Measurements from ENCODE around the gene CAMSAP2.
A peak's percentile ranks its signal among the peaks of the same experiment; 100 is the strongest.
"Not testable (repeated sequence)": the region's sequence is repeated elsewhere in the genome, so short reads cannot be mapped to it uniquely, and the experiment has no call there.

Gene CAMSAP2

DNA sequence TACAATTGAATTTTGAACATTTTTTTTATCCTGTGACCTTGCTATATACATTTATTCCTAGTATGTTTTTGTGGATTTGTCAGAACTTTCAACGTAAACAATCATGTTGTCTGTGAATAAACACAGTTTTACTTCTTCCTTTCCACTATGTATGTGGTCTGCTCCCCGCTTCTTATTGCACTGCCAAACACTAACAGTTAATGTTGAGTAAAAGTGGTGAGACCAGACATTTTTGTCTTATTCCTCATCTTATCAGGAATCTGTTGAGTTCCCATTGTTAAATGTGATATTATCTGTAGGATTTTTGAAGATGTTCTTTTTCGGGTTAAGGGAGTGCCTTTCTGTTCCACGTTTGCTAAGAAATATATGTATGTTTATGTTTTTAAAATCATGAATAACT is 45.9 kb downstream of the CAMSAP2 start:
- DNase-seq (ENCODE audit: low read depth): no peak

DNA sequence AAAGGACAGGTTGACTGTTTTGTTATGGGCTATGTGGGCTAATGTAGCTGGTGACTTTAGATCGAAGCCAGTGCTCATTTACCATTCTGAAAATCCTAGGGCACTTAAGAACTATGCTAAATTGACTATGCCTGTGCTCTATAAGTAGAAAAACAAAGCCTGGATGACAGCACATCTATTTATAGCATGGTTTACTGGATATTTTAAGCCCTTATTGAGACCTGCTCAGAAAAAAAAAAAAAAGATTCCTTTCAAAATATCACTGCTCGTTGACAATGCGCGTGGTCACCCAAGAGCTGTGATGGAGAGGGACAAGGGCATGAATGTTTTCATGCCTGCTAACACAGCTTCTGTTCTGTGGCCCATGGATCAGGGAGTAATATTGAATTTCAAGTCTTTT is 48.1 kb downstream of the CAMSAP2 start:
- no peak for DNase-seq (ENCODE audit: low read depth)

- DNase-seq (ENCODE audit: low read depth): no peak
Observed at GRCh38 chr1:200787896-200788387, 49.2 kb downstream of the CAMSAP2 start.

- not testable (repeated sequence) for DNase-seq (ENCODE audit: low read depth)
Observed at GRCh38 chr1:200791012-200791411, 52.3 kb downstream of the CAMSAP2 start.

DNA sequence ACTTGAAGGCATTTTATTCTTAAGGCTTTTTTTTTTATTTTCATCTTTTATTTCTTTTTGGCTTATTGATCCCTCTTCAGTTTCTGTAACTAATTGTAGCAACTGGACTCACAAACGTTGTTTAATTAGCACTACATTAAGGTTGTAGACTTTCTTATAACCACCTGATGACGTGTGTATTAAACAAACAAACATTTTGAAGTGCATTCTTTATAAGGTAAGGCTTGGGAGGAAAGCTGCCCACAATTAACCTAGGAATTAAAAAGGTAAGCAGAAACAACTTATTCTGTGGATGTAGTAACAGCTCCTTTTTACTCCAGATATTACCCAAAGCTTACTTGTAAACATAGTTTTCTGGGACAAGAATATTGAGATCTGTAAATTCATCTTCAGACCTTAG is 55.0 kb downstream of the CAMSAP2 start:
- no peak for DNase-seq (ENCODE audit: low read depth)

DNA sequence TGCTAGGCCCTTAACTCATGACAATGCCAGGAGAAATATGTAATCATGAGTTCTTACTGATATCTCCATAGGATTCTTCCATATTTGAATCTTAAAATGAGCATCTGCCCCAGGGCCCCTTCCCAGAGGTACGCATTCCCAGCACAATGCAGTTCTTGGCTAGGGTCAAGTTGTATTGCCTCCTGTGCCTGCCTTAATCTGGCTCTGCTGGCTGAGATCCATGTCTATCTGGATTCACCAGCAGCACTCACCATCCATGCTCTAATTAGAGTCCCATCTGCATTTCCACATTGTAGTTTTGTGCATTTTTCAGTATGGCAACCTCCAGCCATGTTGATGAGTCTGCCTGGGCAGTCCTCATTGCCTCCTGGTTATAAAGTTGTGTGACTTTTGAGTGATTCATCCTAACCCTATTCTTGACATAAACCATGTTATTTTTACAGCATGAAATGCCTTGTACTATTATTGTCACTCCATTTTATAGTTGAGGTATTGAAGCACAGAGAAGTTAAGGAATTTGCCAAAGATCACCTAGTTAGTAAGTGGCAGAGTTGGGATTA is 55.9 kb downstream of the CAMSAP2 start:
- DNase-seq (ENCODE audit: low read depth): no peak

DNA sequence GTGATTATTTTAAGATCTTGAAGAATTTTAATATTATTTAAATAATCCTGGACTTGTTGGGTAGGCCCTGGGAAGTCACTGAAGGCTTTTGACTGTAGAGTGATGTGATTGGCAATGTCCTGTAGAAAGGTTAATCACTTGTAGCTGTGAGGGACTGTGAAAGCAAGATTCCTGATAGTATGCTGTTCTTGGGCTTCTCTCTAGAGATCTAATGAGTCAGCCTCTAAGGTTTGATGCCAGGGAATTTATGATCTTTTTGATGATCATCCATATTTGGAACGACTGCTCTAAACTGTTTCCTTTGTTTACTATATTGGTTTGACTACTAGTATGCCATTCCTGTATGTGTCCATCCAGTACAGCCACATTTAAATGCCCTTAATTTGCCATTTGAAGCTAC is 56.5 kb downstream of the CAMSAP2 start:
- DNase-seq (ENCODE audit: low read depth): no peak

GRCh38 chr1:200802042-200802441 is 63.3 kb downstream of the CAMSAP2 start:
- no peak for DNase-seq (ENCODE audit: low read depth)

DNA sequence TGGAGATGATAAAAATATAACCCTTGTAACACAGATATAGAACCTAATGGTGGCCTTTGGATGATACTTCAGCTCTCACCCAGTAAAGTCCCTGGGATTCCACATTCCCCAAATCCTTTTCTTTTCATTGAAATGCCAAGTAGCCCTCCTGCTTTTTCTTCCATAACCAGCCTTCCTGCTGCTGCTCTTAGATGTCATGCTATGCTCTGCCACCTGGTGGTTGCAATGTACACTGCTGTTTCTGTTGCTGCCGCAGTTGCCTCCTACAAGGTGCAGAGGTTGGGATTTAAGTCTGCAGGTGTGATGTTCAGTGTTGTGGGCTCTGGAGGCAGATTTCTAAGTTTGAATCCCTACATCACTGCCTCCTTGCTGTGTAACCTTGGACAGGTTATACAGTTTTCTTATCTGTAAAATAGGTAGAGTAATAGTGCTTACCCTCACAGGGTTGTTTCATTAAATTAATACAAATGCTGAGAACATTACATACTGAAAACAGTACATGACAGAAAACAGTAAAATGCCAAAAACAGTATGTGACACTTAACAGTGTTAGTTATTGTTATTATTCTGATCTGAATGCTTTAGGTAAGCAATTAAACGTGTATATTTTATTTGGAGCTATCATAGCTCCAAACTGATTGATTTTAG is 64.3 kb downstream of the CAMSAP2 start:
- peak; percentile 48 for DNase-seq (ENCODE audit: low read depth)

DNA sequence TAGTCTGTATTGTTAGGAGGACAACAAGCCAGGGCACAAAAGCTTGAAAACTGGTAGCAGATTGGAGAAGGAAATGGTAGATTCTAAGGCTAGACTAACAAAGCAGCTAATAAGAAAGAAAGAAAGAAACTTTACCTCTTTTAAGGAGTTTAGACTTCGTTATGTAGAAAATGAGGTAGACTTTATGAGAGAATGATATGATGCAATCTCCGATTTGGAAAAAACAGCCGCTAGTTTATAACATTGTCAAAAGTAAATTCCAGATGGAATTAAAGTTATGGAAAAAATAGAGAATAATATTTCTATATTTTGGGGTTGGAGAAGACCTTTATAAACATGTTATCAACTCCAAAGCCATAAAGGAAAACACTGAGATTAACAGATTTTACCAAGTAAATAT is 67.0 kb downstream of the CAMSAP2 start:
- DNase-seq (ENCODE audit: low read depth): no peak

DNA sequence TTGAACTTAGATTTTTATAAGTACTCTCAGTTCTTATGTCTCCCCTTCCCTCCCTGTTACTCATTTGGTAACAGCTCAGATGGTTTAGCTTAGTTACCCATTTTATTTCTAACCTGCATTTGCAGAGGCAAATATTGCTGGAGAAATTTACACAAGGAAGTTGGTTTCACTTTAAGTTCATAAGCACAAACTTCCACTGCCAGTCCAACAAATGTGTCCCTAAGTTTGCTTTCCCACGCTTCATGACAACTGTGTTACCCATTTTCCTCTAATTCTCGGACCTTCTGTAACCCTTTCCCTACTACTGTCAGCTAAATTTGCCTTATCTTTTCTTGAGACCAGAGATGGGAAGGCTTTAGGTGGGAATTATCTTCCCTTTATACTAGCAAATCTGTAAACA is 70.2 kb downstream of the CAMSAP2 start:
- DNase-seq (ENCODE audit: low read depth): no peak

- no peak for DNase-seq (ENCODE audit: low read depth)
Observed at GRCh38 chr1:200811704-200812103, 73.0 kb downstream of the CAMSAP2 start.

DNA sequence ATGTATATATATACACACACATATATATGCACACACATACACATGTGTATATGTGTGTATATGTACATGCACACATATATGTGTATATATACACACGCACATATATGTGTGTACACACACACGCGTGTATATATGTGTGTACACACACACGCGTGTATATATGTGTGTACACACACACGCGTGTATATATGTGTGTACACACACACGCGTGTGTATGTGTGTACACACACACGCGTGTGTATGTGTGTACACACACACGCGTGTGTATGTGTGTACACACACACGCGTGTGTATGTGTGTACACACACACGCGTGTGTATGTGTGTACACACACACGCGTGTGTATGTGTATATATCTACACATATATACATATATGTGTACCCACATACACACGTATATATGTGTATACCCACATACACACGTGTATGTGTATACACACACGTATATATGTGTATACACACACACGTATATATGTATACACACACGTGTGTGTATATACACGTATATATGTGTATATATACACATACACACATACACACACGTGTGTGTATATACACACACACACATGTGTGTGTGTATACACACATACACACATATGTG is 78.0 kb downstream of the CAMSAP2 start:
- DNase-seq (ENCODE audit: low read depth): not testable (repeated sequence)

- DNase-seq (ENCODE audit: low read depth): no peak
Observed at GRCh38 chr1:200818248-200818647, 79.6 kb downstream of the CAMSAP2 start.

GRCh38 chr1:200819726-200820125 is 81.0 kb downstream of the CAMSAP2 start:
- no peak for DNase-seq (ENCODE audit: low read depth)

DNA sequence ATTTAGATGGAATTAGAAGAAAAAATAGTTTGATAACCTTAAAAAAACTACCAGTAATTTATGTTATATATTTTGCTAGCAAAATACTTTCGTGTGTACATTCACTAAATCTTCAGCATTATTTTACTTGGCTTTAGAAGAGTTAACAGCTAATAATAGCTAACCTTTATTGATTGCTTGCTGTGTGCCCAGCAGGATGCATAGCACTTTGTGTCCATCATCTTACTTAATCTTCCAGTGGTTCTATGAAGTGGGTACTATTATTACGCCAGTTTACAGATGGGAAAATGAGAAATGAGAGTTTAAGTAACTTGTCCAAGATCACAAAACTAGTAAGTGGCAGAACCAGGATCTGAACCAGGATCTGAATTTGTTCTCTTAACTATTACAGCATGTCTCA is 92.4 kb downstream of the CAMSAP2 start:
- DNase-seq (ENCODE audit: low read depth): no peak

- no peak for DNase-seq (ENCODE audit: low read depth)
Observed at GRCh38 chr1:200834383-200834782, 95.7 kb downstream of the CAMSAP2 start.

DNA sequence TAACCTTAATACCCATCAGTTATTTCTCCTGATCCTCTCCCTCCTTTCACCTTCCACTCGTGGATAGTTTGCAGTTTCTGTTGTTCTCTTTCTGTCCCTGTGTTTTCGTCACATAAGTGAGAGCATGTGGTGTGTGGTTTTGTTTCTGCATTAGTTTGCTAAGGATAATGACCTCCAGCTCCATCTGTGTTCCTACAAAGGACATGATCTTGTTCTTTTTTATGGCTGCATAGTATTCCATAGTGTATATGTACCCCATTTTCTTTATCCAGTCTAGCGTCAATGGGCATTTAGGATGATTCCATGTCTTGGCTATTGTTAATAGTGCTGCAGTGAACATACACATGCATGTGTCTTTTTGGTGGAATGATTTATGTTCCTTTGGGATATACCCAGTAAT is 97.5 kb downstream of the CAMSAP2 start:
- no peak for DNase-seq (ENCODE audit: low read depth)

- no peak for DNase-seq (ENCODE audit: low read depth)
Observed at GRCh38 chr1:200837931-200838571, 99.4 kb downstream of the CAMSAP2 start.

GRCh38 chr1:200838676-200839445 is 100.2 kb downstream of the CAMSAP2 start:
- no peak for DNase-seq (ENCODE audit: low read depth)

DNA sequence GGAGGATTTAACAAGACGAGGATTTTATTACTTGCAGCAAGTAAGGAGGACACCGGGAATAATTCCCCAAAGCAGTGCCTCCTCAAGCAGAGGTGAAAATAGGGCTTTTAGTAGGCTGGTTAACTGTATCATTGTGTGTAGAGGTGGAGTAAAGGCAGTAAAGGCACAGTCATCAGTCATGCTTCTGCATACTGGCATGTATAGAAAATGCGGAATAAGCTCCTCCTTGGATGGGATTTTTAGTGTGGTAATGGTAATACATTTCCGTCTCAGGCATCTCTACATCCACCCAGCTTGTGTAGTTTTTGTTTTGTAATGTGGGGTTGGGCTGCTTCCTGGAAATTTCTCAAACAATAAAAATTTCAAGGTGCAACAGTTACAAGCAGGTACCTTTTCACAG is 106.7 kb downstream of the CAMSAP2 start:
- DNase-seq (ENCODE audit: low read depth): no peak

GRCh38 chr1:200846398-200846797 is 107.7 kb downstream of the CAMSAP2 start:
- no peak for DNase-seq (ENCODE audit: low read depth)

Data from activated T-helper 9 cell treated with anti-CD3 and anti-CD28 coated beads, Interleukin-2, amount 50 U/mL, for 16 hours (primary cell).